SK-N-MC (cell line): ENCODE data around the gene HHAT.

ENCODE experiments used
- EZH2 ChIP-seq: fragments of 200-600 bp; sonication (generic); IDR thresholded peaks from one replicate; pipeline ENCODE4 v1.6.1; 2017; ENCODE audit warnings: antibody characterized with exemption
- FOXP2 ChIP-seq: optimal IDR thresholded peaks from 2 replicates; pipeline ENCODE3; 2011; ENCODE audit warnings: mild to moderate bottlenecking, moderate library complexity; ENCODE audit not compliant: insufficient read depth; ENCODE audit errors: extremely low read length, control extremely low read depth
- POLR2AphosphoS5 ChIP-seq: IDR thresholded peaks from 2 replicates; pipeline ENCODE4 v1.6.1; 2012; ENCODE audit warnings: mild to moderate bottlenecking, low read depth, low read length, borderline replicate concordance

DNA sequence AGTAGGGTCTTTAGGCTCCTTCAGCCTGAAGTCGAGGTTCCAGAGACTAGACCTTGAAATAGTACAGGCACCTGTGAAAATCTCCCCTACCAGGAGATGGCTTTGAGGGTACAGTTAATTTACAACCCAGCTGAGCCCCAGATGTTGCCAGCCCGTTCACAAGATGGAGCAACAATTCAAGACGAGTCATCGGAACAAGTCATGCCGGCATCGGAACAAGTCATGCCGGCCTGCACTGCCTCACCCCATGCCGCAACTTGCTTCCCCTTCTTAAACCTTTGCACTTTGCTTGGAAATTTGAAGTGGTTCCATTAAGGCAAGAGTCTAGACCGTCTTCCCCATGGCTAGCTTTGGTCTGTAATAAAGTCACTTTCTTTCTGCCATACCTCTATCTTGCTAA is 16.0 kb downstream of the HHAT start:
- TF ChIP-seq EZH2 = no peak
- TF ChIP-seq POLR2AphosphoS5 = no peak
- no peak for TF ChIP-seq FOXP2
